Neutrophil (primary cell): ENCODE measurements around the gene MUSTN1.

Experiments used
- H3K27ac ChIP-seq: fragments of 200-600 bp; sonication (generic); 2 replicates; pipeline ENCODE4 v1.5.1; 2016; ENCODE audit warnings: mild to moderate bottlenecking, moderate library complexity
- H3K27me3 ChIP-seq: fragments of 200-600 bp; sonication (generic); 2 replicates; pipeline ENCODE4 v1.6.0; 2016; ENCODE audit warnings: mild to moderate bottlenecking
- H3K36me3 ChIP-seq: fragments of 200-600 bp; sonication (generic); 2 replicates; pipeline ENCODE4 v1.5.1; 2017
- H3K4me1 ChIP-seq, 2 experiments: fragments of 200-600 bp in 1 of 2; sonication (generic) in 1 of 2; 1 replicate in 1 of 2; 2 replicates in 1 of 2; pipeline versions ENCODE4 v1.5.1 to v1.6.1; 2013 to 2016; ENCODE audit warnings: low read depth in 1 of 2, low read length in 1 of 2, mild to moderate bottlenecking in 1 of 2, moderate library complexity in 1 of 2; ENCODE audit not compliant: control insufficient read depth in 1 of 2, insufficient read depth in 1 of 2
- H3K4me3 ChIP-seq, 2 experiments: fragments of 200-600 bp in 1 of 2; sonication (generic) in 1 of 2; 1 replicate in 1 of 2; 2 replicates in 1 of 2; pipeline ENCODE4 v1.5.1; 2013 to 2016; ENCODE audit warnings: low read depth in 1 of 2, low read length in 1 of 2, mild to moderate bottlenecking in 1 of 2, moderate library complexity in 1 of 2
- H3K9me3 ChIP-seq: fragments of 200-600 bp; sonication (generic); 2 replicates; pipeline ENCODE4 v1.5.1; 2016
- TF ChIP-seq, protein P1 (sequence below): fragments of 200-600 bp; sonication (generic); IDR thresholded peaks from 2 replicates; pipeline ENCODE4 v1.5.1; 2016; ENCODE audit warnings: antibody characterized with exemption

Gene MUSTN1

DNA sequence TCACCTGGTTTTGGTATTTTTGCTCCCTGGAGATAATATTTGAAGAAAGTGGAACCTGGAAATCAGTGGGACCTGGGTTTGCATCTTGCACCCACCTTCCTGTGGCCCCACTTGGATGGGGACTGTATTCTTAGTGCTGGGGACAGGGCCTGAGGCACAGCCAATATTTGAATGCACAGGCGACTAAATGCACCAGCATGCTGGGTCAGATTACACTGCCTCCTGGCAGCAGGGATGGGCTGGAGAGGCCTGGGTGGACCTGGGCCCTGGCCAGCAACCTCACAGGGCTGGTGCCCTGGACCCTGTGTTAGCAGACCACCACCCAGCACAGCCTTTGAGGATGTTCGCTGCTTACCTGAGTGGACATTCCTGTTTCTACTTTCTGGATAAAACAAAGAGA is 14.9 kb downstream of the MUSTN1 start:
- TF ChIP-seq, protein P1, sequence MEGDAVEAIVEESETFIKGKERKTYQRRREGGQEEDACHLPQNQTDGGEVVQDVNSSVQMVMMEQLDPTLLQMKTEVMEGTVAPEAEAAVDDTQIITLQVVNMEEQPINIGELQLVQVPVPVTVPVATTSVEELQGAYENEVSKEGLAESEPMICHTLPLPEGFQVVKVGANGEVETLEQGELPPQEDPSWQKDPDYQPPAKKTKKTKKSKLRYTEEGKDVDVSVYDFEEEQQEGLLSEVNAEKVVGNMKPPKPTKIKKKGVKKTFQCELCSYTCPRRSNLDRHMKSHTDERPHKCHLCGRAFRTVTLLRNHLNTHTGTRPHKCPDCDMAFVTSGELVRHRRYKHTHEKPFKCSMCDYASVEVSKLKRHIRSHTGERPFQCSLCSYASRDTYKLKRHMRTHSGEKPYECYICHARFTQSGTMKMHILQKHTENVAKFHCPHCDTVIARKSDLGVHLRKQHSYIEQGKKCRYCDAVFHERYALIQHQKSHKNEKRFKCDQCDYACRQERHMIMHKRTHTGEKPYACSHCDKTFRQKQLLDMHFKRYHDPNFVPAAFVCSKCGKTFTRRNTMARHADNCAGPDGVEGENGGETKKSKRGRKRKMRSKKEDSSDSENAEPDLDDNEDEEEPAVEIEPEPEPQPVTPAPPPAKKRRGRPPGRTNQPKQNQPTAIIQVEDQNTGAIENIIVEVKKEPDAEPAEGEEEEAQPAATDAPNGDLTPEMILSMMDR: no peak
- Histone ChIP-seq H3K4me3 (no peak overlapping the region), H3K27ac (no peak overlapping the region), H3K4me1 (no peaks in the 10 kb centered on the region), H3K36me3 (peaks cover 79% of the 10 kb centered on the region), H3K9me3 (no peaks in the 10 kb centered on the region), H3K27me3 (no peaks in the 10 kb centered on the region)

DNA sequence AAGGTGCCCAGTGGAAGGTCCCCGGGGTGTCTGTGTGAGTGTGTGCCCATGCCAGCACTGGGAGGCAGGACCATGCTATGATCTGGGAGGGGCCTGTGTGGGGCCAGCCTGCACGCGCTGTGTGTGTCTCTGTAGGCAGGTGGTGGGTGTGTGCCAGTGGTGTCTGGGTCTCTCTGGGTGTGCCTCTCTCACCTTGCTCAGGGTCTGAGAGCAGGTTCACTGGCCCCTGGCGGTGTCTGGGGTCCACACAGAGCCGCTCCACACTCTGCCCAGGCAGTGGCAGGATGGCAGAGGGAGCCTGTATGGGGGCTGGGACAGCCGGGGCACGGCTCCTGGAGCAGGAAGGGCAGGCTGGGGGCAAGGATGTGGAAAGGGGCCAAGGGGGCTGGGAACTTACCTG is 17.0 kb downstream of the MUSTN1 start:
- TF ChIP-seq, protein P1: no peak
- peaks cover 74% of the 10 kb centered on the region for H3K36me3 ChIP-seq
- H3K4me1 ChIP-seq: no peaks in the 10 kb centered on the region
- H3K27ac ChIP-seq: no peak overlapping the region
- no peak overlapping the region for H3K4me3 ChIP-seq
- no peaks in the 10 kb centered on the region for H3K27me3 ChIP-seq
- H3K9me3 ChIP-seq: no peaks in the 10 kb centered on the region

DNA sequence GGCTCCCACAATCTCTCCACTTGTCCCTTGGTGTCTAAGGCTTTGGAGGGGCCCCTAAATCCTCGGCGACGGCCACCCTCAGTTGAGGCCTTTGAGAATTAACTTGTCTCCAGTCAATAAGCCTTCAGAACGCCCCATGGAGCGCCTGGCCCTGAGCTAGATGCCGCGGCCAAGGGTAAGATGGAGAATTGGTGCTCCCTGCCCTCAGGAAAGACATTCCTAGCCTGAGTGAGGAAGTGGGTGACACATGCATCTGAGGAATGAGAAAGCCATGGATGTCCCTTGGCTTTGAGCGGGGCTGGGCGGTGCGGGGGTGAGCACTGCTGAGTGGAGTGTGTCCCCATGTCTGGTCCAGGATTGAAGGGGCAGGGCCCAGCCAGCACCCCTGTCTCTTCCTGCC is 17.6 kb downstream of the MUSTN1 start:
- TF ChIP-seq, protein P1: no peak
- H3K4me3 ChIP-seq: no peak overlapping the region
- H3K4me1 ChIP-seq: no peaks in the 10 kb centered on the region
- no peaks in the 10 kb centered on the region for H3K27me3 ChIP-seq
- H3K9me3 ChIP-seq: no peaks in the 10 kb centered on the region
- peaks cover 68% of the 10 kb centered on the region for H3K36me3 ChIP-seq
- no peak overlapping the region for H3K27ac ChIP-seq

DNA sequence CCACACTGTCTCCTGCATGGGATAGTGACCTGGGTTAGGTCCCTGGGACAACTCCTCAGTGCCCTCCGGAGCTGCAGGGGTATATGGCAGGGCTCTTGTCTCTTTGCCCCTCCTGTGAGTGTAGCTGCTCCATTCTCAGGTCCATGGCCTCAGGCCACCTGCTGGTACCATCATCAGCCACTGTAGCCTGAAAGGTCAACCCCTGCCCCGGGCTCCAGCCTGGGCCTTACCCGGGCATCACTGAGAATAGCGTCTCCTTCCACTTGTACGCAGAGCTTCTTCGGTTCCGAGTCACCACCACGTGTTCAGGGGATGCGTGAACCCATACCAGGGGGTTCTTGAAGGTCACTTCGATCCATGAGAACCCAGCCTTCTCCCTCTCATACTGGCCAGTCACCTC is 18.2 kb downstream of the MUSTN1 start:
- H3K9me3 ChIP-seq: no peaks in the 10 kb centered on the region
- H3K27me3 ChIP-seq: no peaks in the 10 kb centered on the region
- H3K27ac ChIP-seq: no peak overlapping the region
- H3K4me3 ChIP-seq: no peak overlapping the region
- TF ChIP-seq, protein P1: no peak
- H3K4me1 ChIP-seq: no peaks in the 10 kb centered on the region
- H3K36me3 ChIP-seq: peaks cover 64% of the 10 kb centered on the region

DNA sequence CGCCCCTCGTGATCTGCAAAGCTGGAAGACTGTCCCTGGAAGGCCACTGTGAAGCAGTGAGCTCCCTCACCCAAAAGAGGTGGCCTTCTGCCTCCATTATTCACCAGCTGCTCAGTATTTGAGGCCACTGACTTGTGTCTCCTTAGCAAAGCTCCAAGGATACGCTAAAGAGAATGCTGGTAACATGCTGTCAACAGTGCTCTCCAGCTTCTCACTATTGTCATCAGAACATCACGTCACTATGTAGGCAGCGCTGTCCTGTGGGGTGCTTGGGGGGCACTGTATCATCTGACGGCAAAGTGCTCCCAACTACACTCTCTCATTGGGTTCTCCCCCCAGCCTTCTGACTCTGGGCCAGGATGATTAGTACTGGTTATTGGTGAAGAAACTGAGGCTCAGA is 18.6 kb downstream of the MUSTN1 start:
- Histone ChIP-seq H3K36me3 (peaks cover 59% of the 10 kb centered on the region), H3K9me3 (no peaks in the 10 kb centered on the region), H3K4me1 (no peaks in the 10 kb centered on the region), H3K4me3 (no peak overlapping the region), H3K27ac (no peak overlapping the region), H3K27me3 (no peaks in the 10 kb centered on the region)
- TF ChIP-seq, protein P1: no peak

DNA sequence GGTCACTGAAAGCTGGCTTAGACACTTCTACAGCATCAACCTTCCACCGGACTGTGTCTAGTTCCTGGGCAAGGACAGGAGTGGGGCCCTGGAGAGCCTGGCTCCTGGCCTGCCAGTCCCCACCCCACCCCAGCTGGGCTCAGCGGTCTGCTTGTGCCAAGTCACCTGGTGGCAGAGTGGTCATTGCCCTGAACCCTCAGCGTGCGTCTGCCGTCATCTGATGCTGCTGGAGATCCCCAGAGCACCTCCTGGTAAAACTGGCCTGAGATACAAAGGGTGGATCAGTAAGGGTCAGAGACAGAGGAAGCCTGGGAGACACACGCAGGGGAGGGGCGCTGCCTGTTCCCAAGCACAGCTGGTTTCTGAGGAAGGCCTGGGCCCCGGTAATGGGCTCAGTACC is 21.0 kb downstream of the MUSTN1 start:
- no peak overlapping the region for H3K27ac ChIP-seq
- TF ChIP-seq, protein P1: no peak
- H3K27me3 ChIP-seq: no peaks in the 10 kb centered on the region
- peaks cover 36% of the 10 kb centered on the region for H3K36me3 ChIP-seq
- H3K9me3 ChIP-seq: no peaks in the 10 kb centered on the region
- no peak overlapping the region for H3K4me3 ChIP-seq
- H3K4me1 ChIP-seq: no peaks in the 10 kb centered on the region
